Ureter (tissue), 1 donor: ENCODE results near the gene RNASE7. TPM values are rescaled to one million over a fixed set of nuclear protein-coding genes. Genes with fewer than 3 reads are reported as not detected.
"Not testable (repeated sequence)": the region's sequence is repeated elsewhere in the genome, so short reads cannot be mapped to it uniquely, and the experiment has no call there.

Source experiments
- DNase-seq: peaks from one replicate; pipeline ENCODE4 v3.0.0-alpha.2; 2020; ENCODE audit warnings: low spot score
- total RNA-seq: library from RNA; stranded (reverse); gene quantifications from one replicate; pipeline ENCODE4 v1.2.4, GENCODE V29; 2023
- donor health status: DM: yes; HTN: yes; CAD: no.

Gene RNASE7, protein sequence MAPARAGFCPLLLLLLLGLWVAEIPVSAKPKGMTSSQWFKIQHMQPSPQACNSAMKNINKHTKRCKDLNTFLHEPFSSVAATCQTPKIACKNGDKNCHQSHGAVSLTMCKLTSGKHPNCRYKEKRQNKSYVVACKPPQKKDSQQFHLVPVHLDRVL
- total RNA-seq, result 0.94 TPM

DNA sequence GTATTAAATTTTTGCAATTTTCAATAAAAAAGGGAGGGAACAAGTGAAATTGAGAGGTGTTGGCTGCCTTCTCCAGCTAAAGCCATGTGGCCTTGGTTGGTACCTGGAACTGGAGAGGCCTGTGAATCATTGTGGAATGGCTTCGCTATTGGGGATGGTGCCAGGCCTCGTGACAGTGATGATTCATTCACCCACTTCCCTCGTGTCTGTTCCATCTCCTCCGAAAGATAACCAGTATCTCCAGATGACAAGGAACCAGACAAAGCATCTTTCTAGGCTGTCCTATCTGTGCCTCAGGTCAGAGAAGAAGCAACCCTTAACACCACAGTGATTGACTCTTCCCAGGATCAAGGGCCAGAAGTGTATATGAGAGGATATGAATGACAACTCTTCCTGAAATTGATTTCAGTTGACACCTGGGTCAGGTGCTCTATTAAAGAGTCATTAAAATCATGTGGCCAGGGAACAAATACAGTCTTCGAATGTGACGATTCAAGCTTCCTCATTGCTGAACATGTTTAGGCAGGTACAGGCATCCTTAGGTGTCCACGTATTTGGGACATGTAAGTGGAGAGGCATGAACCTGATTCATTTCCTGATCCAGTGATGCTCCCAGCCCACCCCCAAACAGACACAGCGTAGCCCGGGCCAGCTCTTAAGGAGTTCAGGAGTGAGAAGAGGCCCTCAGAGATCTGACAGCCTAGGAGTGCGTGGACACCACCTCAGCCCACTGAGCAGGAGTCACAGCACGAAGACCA is at the start of gene RNASE7:
Gene RNASE7, plus strand, starts transcription at position 687 of the 758 bp plus-strand sequence. CDS start 631 bp downstream, outside the sequence.
- no peak for DNase-seq

GRCh38 chr14:20996521-20996920 is 45.6 kb upstream of the RNASE7 start:
- no peak for DNase-seq

GRCh38 chr14:20997115-20997514 is 45.0 kb upstream of the RNASE7 start:
- no peak for DNase-seq

- no peak for DNase-seq
Observed at GRCh38 chr14:20997564-20997963, 44.6 kb upstream of the RNASE7 start.

GRCh38 chr14:20998139-20998538 is 44.0 kb upstream of the RNASE7 start:
- no peak for DNase-seq

DNA sequence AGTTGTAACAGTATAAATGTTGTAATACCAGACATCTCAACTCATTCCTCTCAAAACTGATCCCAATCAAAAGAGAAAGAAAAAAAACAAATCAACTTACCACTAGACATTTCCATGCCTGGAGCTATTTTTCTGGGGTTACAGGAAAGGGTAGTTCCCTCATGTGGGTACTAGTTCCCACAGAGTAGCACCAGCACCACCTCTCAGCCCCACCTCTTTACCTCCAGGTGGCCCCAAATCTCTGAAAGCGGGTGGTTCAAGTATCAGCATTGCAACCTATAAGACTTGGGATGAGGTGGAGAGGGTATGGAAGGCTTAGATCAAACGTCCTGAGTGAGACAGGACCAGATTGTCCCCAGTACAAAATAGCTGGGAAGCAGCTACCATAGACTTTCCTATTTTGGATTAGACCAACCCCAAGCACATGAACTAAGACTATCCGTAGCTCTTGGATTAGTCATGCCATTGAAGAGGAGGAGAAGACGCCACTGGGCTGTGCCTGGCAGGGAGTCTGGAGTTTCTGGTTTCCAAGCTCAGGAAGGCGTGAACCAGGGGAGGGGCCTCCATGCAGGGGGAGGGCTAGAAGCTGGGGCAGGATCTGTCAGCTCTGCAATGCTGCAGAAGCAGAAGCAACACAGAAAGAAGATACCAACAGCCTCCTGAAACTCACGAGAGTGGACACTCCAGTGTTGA is 43.3 kb upstream of the RNASE7 start, which contains the start of gene SLC39A2:
Gene SLC39A2, plus strand, starts transcription at position 620 of the 693 bp plus-strand sequence. CDS start 154 bp downstream, outside the sequence.
- DNase-seq, result peak; percentile 72

- DNase-seq, result no peak
Observed at GRCh38 chr14:20999591-20999990, 42.6 kb upstream of the RNASE7 start.

DNA sequence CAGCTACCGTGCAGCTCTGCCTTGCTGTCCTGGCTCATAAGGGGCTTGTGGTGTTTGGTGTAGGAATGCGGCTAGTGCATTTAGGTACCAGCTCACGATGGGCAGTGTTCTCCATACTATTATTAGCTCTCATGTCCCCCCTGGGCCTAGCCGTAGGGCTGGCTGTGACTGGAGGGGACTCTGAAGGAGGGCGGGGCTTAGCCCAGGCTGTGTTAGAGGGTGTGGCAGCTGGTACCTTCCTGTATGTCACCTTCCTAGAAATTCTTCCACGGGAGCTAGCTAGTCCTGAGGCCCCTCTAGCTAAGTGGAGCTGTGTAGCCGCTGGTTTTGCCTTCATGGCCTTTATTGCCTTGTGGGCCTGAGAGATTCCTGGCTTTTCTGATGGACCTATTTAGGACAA is 40.9 kb upstream of the RNASE7 start:
- DNase-seq, result no peak

DNA sequence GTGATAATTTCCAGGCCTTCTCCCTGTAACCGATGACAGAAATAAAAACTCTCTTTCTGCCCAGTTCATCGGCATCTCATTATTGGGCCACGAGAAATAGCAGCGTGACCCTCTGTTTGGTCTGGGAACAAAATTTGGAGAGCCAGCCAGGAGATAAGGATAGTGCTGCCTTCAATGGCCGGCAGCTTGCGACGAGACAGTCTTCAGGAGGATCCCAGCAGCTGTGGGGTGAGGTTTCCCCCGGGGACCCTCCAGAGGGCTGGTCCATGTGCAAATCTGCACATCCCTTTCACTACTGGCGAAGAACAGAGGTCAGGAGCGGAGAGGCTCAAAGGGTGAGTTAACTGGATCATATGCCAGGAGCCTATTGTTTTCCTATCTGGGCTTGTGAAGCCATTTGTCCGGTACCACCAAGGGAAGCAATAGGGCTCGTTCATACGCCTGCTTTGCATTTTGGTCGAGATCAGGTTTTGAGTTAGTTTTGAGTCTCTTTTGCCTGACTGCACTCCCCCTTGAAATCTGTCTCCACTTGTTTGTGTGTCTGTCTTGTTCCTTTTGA is 38.3 kb upstream of the RNASE7 start:
- DNase-seq, result no peak

DNA sequence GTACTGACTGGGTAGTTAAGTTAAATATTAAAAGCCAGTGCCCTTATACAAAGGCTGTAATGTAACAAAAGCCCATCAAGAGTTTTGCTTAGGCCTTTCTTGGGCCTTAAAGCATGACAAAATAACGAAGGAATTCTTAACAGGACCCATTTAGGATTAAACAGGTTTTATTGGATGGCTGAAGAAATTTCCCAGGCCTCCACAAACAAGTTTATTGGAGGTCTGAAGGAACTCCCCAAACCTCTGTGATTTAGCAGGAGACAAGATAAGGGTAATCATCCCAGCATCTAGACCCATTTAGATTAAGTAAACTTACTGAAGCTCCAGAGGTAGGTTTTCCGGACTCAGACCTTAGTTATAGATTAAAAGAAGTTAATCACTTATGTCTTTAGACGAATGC is 32.4 kb upstream of the RNASE7 start:
- not testable (repeated sequence) for DNase-seq

GRCh38 chr14:21011136-21011535 is 31.0 kb upstream of the RNASE7 start:
- DNase-seq, result no peak

DNA sequence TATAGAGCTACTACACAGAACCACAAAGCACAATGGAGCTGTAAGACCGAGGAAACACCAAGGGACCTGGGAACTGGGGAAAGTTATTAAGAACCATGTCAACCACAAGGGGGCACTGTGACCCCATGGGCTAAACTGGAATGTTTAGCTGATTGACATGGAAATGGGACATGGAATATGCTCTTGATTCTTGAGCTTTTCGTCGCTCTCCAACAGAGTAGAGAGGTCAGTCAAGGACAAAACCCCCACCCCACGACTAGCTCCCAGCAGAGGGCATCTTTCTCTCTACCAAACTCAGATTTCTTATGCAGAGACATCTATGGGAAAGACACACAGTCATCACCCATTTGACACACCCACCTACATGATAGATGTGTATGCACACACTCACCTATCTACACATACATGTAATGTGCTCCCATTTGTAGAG is 27.4 kb upstream of the RNASE7 start:
- peak; percentile 85 for DNase-seq

DNA sequence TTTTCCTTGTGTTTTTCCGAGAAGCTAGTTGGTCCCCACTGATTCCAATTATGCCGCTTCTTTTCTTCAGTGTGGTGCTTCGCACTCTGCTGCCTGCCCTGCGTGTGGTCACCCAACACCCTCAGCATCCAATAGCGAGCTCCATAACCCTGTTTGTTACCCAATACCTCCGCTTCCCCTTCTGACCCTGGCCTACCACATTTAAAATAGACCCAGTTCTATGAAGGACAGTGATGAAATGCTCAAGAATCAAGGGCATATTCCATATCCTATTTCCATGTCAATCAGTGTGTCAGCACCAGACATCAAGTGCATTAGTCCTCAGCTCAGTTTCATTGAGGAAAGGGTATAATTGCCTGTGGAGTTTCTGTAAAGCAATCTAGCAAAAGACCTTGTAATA is 26.9 kb upstream of the RNASE7 start:
- no peak for DNase-seq

DNA sequence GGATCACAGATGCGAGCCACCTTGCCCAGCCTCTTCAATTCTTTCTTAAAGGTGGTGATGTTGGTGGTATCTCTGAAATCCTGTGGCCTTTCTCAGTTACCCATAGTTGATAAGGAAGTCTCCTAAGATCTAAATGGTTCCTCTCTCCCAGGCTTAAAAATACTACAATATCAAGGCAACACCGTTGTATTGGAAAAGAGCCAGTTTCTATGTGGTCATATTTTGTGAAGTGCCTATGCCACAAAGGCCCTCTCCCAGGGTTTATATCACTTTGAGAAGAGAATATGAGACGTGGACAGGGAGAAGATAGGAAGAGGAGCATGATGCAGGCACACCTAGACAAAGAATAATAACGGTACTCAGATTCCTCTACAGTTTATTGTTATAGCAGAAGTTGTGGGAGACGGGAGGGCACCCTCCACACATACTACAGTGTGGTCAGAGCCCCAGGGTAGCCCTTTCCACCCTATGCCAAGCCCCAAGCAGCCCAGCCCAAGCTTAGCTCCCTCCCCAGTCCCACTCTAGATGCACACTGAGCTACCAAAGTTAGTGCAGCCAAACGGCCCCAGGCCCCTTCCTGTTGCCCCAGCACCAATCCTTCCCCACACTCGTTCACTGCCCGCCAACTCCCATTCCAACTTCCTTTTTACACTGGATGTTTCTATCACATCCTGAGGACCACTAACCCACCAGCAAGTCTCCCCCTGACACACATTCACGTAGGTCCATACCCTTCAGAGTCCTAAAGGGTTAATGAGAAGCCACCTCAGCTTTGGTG is 25.6 kb upstream of the RNASE7 start:
- no peak for DNase-seq

- no peak for DNase-seq
Observed at GRCh38 chr14:21017528-21018245, 24.5 kb upstream of the RNASE7 start.

DNA sequence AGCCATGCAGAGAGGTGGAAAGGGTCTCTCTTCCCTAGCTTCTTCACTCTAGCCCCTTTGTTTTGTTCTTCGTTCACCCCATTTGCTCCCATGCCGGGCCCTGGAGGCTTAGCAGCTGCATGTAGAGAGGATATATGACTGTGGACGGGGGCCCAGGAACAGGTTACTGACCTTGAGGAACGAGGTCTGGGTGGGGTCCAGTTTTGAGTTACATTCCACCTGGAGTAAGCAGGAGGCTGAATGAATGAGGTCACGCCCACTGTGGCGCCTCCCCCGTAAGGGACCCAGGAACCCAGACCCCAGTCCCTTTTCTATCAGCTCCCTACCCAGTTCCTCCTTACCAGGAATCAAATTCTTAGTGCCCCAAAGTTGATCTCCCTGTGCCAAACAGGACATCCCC is 23.9 kb upstream of the RNASE7 start:
- DNase-seq, result no peak

DNA sequence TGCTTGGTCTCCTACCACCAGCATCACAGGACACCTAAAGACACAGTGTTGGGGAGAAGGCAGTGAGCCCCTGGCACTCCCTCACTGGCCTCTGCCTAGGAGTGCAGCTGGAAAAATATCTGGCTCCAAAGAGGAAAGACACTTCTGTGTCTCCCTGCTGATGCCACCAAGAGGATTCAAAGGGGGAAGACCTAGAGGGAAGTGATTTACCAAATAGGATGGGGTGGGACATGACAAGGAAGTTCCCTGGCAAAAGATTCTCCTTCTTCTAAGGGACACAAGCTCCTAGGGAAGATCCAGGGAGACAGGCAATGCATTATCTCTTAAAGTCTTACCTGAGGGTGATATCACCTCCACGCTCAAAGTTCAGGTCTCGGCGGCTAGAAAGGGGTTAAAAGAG is 23.4 kb upstream of the RNASE7 start:
- DNase-seq, result no peak

DNA sequence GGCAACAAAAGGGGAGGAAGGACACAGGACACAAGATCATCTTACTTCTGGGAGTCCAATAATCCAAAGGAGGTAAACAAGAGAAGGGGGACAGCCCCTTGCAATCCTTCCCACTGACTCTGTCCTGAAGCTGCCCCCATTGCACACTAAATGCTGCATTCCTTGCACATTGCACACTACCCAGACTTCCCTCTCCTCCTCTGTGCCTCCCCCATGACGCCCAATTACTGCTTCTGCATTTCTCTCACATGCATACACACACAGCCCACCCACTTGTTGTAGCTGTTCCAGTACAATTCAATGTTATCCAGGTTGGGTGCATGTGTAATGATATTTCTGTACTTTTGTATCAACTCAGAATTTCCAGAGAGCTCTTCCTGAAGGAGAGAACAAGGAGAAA is 22.8 kb upstream of the RNASE7 start:
- DNase-seq, result no peak

DNA sequence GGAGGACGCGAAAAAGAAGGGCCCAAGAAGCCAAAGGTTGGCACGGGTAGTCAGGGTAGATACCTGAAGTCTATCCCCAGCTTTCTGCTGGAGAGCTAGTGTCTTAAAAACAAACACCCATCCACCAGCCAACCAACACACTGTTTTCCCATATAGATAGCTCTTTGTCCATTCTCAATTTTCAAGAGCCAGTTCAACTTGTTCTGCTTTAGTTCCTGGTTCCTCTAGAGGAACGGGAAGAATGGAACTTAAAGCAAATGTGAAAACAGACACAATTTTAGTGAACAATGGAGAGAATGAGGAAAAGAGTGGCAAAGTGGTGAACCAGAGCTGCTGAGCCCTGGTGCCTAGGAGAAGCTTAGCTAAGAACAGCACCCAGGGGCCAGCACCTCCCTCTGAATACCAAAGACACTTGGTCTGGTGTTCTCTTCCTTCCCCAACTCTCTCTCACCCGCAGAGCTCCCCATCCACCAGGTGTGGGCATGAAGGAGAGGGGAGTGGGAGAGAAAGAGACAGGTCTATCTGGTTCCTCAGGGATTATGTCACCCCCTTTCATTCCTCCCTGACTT is 21.1 kb upstream of the RNASE7 start:
- no peak for DNase-seq

DNA sequence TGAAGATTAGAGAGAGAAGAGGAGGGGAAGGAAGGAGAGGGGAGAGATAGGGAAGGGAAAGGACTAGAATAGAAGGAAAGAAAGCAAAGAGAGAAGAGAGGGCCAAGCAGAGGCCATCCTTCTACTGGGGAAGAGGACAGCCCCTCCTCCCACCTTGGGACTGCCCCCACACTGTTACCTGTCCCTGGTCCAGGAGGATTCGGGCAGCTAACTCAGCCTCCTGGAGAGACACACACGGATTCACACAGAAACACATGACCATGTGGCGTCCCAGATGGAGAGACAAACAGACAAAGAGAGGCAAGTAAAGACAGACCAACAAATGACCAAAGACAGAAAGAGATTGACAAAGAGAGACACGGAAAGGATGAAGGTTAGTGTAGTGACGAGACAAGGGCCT is 19.5 kb upstream of the RNASE7 start:
- no peak for DNase-seq

- DNase-seq, result no peak
Observed at GRCh38 chr14:21023174-21023573, 19.0 kb upstream of the RNASE7 start.
